ENCODE data around the gene IL15RA.

Gene IL15RA

GRCh38 chr10:5945561-5946418 is 31.6 kb downstream of the IL15RA start:
- Histone ChIP-seq H3K4me2 (ENCODE audit: low read length) (no peak overlapping the region), H4K20me1 (ENCODE audit: control insufficient read depth, insufficient read depth, low read depth, low read length) (no peaks in the 10 kb centered on the region), H3K4me3 (ENCODE audit: low read length) (no peak overlapping the region), H3K4me1 (ENCODE audit: control insufficient read depth, low read length) (no peaks in the 10 kb centered on the region), H3K9me2 (replicated peaks; ENCODE audit: control insufficient read depth, low read length) (no peaks in the 10 kb centered on the region), H3F3A (ENCODE audit: control insufficient read depth, insufficient read depth) (no peaks in the 10 kb centered on the region), H3K9me3 (ENCODE audit: control insufficient read depth, insufficient read depth, low read length) (no peaks in the 10 kb centered on the region), H3K36me3 (ENCODE audit: control insufficient read depth, low read length) (no peaks in the 10 kb centered on the region), H3K79me2 (ENCODE audit: control insufficient read depth, low read length) (no peaks in the 10 kb centered on the region), H3K27me3 (ENCODE audit: control insufficient read depth, low read length) (0 out of 2 replicates have a peak, but pooled peaks cover 6% of the 10 kb centered on the region), H3K27ac (ENCODE audit: low read depth, low read length) (no peak overlapping the region)
- no peak for TF ChIP-seq CTCF (IDR thresholded peaks at IDR 0.05; ENCODE audit: low read depth, low read length, poor library complexity, severe bottlenecking)
- no peak for TF ChIP-seq EZH2phosphoT487 (IDR thresholded peaks at IDR 0.05; ENCODE audit: borderline replicate concordance, low read length)

- H3K4me2 ChIP-seq (ENCODE audit: low read length): no peak overlapping the region
- no peak overlapping the region for H3K4me3 ChIP-seq (ENCODE audit: low read length)
- no peaks in the 10 kb centered on the region for H3K9me2 ChIP-seq (replicated peaks; ENCODE audit: control insufficient read depth, low read length)
- H3K27me3 ChIP-seq (ENCODE audit: control insufficient read depth, low read length): 0 out of 2 replicates have a peak, but pooled peaks cover 6% of the 10 kb centered on the region
- H3F3A ChIP-seq (ENCODE audit: control insufficient read depth, insufficient read depth): no peaks in the 10 kb centered on the region
- H3K36me3 ChIP-seq (ENCODE audit: control insufficient read depth, low read length): no peaks in the 10 kb centered on the region
- TF ChIP-seq CTCF (IDR thresholded peaks at IDR 0.05; ENCODE audit: low read depth, low read length, poor library complexity, severe bottlenecking) (no peak), EZH2phosphoT487 (IDR thresholded peaks at IDR 0.05; ENCODE audit: borderline replicate concordance, low read length) (no peak)
- H3K9me3 ChIP-seq (ENCODE audit: control insufficient read depth, insufficient read depth, low read length): no peaks in the 10 kb centered on the region
- H3K4me1 ChIP-seq (ENCODE audit: control insufficient read depth, low read length): no peaks in the 10 kb centered on the region
- H3K79me2 ChIP-seq (ENCODE audit: control insufficient read depth, low read length): no peaks in the 10 kb centered on the region
- H4K20me1 ChIP-seq (ENCODE audit: control insufficient read depth, insufficient read depth, low read depth, low read length): no peaks in the 10 kb centered on the region
- H3K27ac ChIP-seq (ENCODE audit: low read depth, low read length): no peak overlapping the region
Measured at GRCh38 chr10:5945190-5945509, 32.2 kb downstream of the IL15RA start.

GRCh38 chr10:5944389-5945189 is 32.8 kb downstream of the IL15RA start:
- H3K36me3 ChIP-seq (ENCODE audit: control insufficient read depth, low read length): no peaks in the 10 kb centered on the region
- no peak overlapping the region for H3K4me2 ChIP-seq (ENCODE audit: low read length)
- no peak overlapping the region for H3K4me3 ChIP-seq (ENCODE audit: low read length)
- H3K79me2 ChIP-seq (ENCODE audit: control insufficient read depth, low read length): no peaks in the 10 kb centered on the region
- H3K27ac ChIP-seq (ENCODE audit: low read depth, low read length): no peak overlapping the region
- TF ChIP-seq CTCF (IDR thresholded peaks at IDR 0.05; ENCODE audit: low read depth, low read length, poor library complexity, severe bottlenecking) (no peak), EZH2phosphoT487 (IDR thresholded peaks at IDR 0.05; ENCODE audit: borderline replicate concordance, low read length) (no peak)
- no peaks in the 10 kb centered on the region for H3K9me2 ChIP-seq (replicated peaks; ENCODE audit: control insufficient read depth, low read length)
- no peaks in the 10 kb centered on the region for H3F3A ChIP-seq (ENCODE audit: control insufficient read depth, insufficient read depth)
- H4K20me1 ChIP-seq (ENCODE audit: control insufficient read depth, insufficient read depth, low read depth, low read length): no peaks in the 10 kb centered on the region
- no peaks in the 10 kb centered on the region for H3K4me1 ChIP-seq (ENCODE audit: control insufficient read depth, low read length)
- no peaks in the 10 kb centered on the region for H3K9me3 ChIP-seq (ENCODE audit: control insufficient read depth, insufficient read depth, low read length)
- 0 out of 2 replicates have a peak, but pooled peaks cover 6% of the 10 kb centered on the region for H3K27me3 ChIP-seq (ENCODE audit: control insufficient read depth, low read length)

Measured in DOHH2 (cell line).